NCI-H748 (cell line): Measurements from ENCODE around the gene TNFRSF19.

Source experiments
- DNase-seq: peaks from one replicate; lab custom pipeline; 2025; ENCODE audit not compliant: unreplicated experiment; lab: John Stamatoyannopoulos, UW

Gene TNFRSF19

DNA sequence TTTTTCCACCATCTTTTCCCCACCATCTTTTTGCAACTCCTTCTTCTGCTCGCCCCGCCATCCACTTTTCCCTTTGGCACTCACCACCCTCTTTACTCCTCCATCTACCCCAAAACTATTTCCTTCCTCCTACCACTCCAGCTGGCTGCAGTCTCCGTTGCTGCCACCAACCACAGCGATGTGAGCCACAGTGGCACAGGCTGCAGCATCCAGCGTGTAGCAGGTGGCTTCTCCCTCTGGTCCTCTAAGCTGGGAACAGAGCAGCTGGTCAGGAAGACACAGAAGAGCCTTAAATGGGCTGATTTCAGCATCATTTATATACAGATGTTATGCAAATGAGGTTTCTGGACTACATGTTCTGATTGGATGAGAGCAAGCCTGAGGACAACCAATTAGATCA, 144.5 kb downstream of the TNFRSF19 start:
- peak; percentile 37 for DNase-seq

GRCh38 chr13:23715092-23715761, 145.0 kb downstream of the TNFRSF19 start:
- DNase-seq: peak; percentile 64

DNA sequence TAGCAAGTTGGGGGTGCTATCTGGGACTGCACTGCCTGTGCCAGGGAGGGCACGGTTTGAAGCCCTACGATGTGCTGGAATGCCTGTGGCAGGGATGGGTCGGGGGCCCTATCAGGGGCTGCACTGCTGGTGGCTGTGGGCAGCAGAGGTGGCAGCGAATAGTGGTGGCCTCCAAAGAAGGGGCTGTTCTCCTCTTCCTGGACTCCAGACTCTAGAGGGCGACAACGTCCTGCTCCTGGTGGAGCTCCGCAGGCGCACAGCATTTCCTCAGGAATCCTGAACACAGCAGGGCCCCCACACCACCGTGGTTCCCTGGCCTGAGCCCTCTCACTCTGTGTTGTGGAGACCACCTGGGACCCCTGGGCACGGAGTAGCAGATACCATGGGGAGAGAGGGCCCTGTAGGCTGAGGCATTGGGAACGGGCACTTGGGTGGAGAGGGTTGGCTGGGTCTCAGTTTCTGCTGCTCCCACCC, 145.6 kb downstream of the TNFRSF19 start:
- DNase-seq: peak; percentile 78

- no peak for DNase-seq
These were observed 146.2 kb downstream of the TNFRSF19 start for GRCh38 chr13:23716401-23716800.

DNA sequence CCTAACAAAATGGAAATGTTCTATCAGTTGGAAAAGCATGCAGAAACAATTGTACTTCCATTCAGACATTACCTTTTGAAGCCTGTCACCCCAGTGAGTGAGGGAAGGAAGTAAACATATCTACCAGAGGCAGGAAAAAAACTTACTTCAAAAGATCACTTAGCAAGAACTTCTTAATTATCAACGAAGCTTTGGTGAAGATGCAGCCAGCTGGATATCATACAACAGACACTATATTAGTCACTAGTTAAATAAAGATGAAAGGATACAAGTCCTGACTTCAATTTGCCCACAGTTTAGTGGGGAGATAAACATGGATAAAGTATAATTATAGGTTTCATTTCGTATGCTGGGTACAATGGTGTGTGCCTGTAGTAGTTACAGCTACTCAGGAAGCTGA, 148.8 kb downstream of the TNFRSF19 start:
- DNase-seq: peak; percentile 83

DNA sequence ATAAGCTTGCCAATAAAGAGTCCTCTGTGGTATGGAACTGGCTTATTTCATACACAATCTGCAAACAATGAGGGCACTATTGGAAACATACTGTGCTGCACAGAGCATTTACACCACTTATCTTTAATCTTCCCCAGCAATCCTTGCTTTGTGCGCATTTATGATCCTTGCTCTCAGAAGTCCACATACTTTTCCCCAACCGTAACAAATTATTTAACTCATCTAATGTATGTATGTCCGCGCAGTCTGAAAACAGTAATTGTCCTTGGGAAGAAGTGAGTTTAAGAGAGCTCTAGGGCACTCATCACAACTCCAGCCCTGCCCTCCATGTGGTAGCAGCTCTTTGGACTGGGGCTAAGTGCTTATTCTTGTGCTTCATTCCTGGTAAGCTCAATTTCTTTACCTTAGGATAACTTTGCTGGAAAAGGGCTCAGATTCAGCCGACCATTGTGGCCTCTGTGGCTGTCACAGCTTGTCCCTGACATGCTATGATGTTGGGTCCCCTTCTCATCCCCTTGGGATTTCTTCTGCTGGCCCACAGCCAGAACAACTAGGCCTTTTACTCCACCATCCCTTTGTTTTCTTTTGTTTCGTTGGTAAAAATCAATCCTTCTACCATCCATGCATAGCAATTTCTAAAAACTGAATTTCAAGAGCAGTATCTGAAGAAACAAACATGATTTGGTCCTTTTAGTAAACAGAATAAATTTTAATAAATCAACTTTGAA, 152.7 kb downstream of the TNFRSF19 start:
- DNase-seq: no peak

DNA sequence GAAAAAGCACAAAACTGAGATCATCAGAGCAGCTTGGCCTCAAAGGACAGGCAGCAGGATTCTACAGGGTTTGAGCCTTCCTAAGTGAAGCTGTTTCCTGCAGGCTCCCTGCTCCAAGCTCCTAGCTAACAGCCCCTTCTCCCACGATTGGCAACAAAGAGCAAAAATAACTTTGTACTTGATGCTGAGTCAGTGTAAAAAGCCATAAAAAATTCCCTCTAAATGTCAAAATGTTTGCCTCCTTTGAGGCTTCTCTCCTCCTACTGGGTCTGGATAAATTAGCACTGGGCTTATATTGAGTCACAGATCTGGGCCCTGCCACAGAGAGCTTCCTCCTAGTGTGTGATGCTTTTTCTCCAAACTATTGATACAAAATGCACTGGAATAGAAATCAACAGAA, 153.3 kb downstream of the TNFRSF19 start:
- DNase-seq: no peak

- DNase-seq: peak; percentile 50
These were observed 154.2 kb downstream of the TNFRSF19 start for GRCh38 chr13:23724196-23724970.
